Adrenal gland (tissue), 5 donors: ENCODE measurements around the gene RIMBP2.

Source experiments
- CTCF ChIP-seq, 6 experiments: fragments of 450-650 bp in 4 of 6; fragments of 200-600 bp in 2 of 6; sonication (generic) in 1 of 6; IDR thresholded peaks; 1 replicate in 5 of 6; 2 replicates in 1 of 6; pipeline versions ENCODE4 v1.5.1 to v1.8.0; 2016 to 2021; ENCODE audit warnings: antibody characterized with exemption in 6 of 6, mild to moderate bottlenecking in 2 of 6, moderate library complexity in 1 of 6
- POLR2A ChIP-seq, 2 donors: fragments of 450-650 bp; IDR thresholded peaks; one replicate each; pipeline ENCODE4 v1.6.1; 2017; ENCODE audit warnings: antibody characterized with exemption in 2 of 2, mild to moderate bottlenecking in 2 of 2, moderate library complexity in 1 of 2
- donor health status: DM: no; HTN: no; CAD: no.

- TF ChIP-seq POLR2A (IDR thresholded peaks at IDR 0.05) (no peak), CTCF (IDR thresholded peaks at IDR 0.05) (no peak)
Observed at GRCh38 chr12:130620756-130621155, 95.3 kb downstream of the RIMBP2 start.
